Liver (tissue), 9 donors: Measurements from ENCODE around the gene SSX4B. TPM values are rescaled to one million over a fixed set of nuclear protein-coding genes. Genes with fewer than 3 reads are reported as not detected.

ENCODE experiments used
- DNase-seq: peaks from one replicate; pipeline ENCODE4 v3.0.0-alpha.2; 2017; ENCODE audit warnings: low spot score
- H3K27ac ChIP-seq, 2 donors: one replicate each; pipeline ENCODE4 v1.7.0; 2013; ENCODE audit warnings: inconsistent platforms in 2 of 2, low read length in 2 of 2, control low read depth in 1 of 2, low read depth in 1 of 2, mild to moderate bottlenecking in 1 of 2
- H3K27me3 ChIP-seq, 4 donors: one replicate each; pipeline versions ENCODE4 v1.6.1 to v1.7.0; 2013; ENCODE audit warnings: low read length in 3 of 4, inconsistent platforms in 1 of 4, mild to moderate bottlenecking in 1 of 4, moderate library complexity in 1 of 4; ENCODE audit not compliant: control insufficient read depth in 4 of 4, insufficient read depth in 4 of 4
- H3K36me3 ChIP-seq, 4 donors: one replicate each; pipeline versions ENCODE4 v1.6.1 to v1.7.0; 2013; ENCODE audit warnings: low read length in 3 of 4, mild to moderate bottlenecking in 3 of 4, low read depth in 1 of 4, moderate library complexity in 1 of 4; ENCODE audit not compliant: control insufficient read depth in 4 of 4, insufficient read depth in 3 of 4
- H3K4me1 ChIP-seq, 4 donors: one replicate each; pipeline versions ENCODE4 v1.6.1 to v1.7.0; 2013; ENCODE audit warnings: low read length in 3 of 4, mild to moderate bottlenecking in 3 of 4, moderate library complexity in 1 of 4; ENCODE audit not compliant: control insufficient read depth in 4 of 4, insufficient read depth in 4 of 4
- H3K4me3 ChIP-seq, 3 donors: one replicate each; pipeline versions ENCODE4 v1.6.1 to v1.7.0; 2013; ENCODE audit warnings: low read length in 3 of 3, control low read depth in 1 of 3, low read depth in 1 of 3, mild to moderate bottlenecking in 1 of 3
- H3K9ac ChIP-seq, 2 donors: one replicate each; pipeline ENCODE4 v1.7.0; 2013; ENCODE audit warnings: low read length in 2 of 2, mild to moderate bottlenecking in 2 of 2, moderate library complexity in 2 of 2, control low read depth in 1 of 2, low read depth in 1 of 2
- H3K9me3 ChIP-seq, 4 donors: one replicate each; pipeline versions ENCODE4 v1.6.1 to v1.7.0; 2013; ENCODE audit warnings: low read length in 3 of 4; ENCODE audit not compliant: control insufficient read depth in 4 of 4
- ATF3 ChIP-seq: IDR thresholded peaks from 2 replicates; pipeline ENCODE4 v1.6.1; 2016; ENCODE audit warnings: antibody characterized with exemption
- CTCF ChIP-seq: fragments of 150-350 bp; IDR thresholded peaks from 2 replicates; pipeline ENCODE4 v1.5.1; 2017; ENCODE audit warnings: improper control_type of control experiment, low read depth, low read length; ENCODE audit not compliant: missing input control
- EGR1 ChIP-seq, 2 donors: IDR thresholded peaks; 2 replicates each; pipeline ENCODE4 v1.6.1; 2016 to 2018; ENCODE audit warnings: antibody characterized with exemption in 2 of 2, low read depth in 2 of 2
- FOXA2 ChIP-seq: IDR thresholded peaks from 2 replicates; pipeline ENCODE4 v1.6.1; 2016; ENCODE audit warnings: antibody characterized with exemption
- GABPA ChIP-seq, 2 donors: IDR thresholded peaks in 1 of 2; conservative IDR thresholded peaks in 1 of 2; 2 replicates each; pipeline ENCODE4 v1.6.1; 2016; ENCODE audit warnings: antibody characterized with exemption in 2 of 2, mild to moderate bottlenecking in 1 of 2, moderate library complexity in 1 of 2
- HNF4G ChIP-seq: IDR thresholded peaks from 2 replicates; pipeline ENCODE4 v1.6.1; 2016; ENCODE audit warnings: antibody characterized with exemption
- JUND ChIP-seq, 2 donors: IDR thresholded peaks; 2 replicates each; pipeline ENCODE4 v1.6.1; 2016; ENCODE audit warnings: antibody characterized with exemption in 2 of 2
- NR2F2 ChIP-seq: IDR thresholded peaks from 2 replicates; pipeline ENCODE4 v1.6.1; 2016; ENCODE audit warnings: antibody characterized with exemption
- REST ChIP-seq: IDR thresholded peaks from 2 replicates; pipeline ENCODE4 v1.6.1; 2016; ENCODE audit warnings: antibody characterized with exemption, mild to moderate bottlenecking
- SP1 ChIP-seq: IDR thresholded peaks from 2 replicates; pipeline ENCODE4 v1.6.1; 2018; ENCODE audit warnings: antibody characterized with exemption, mild to moderate bottlenecking
- TAF1 ChIP-seq: conservative IDR thresholded peaks from 2 replicates; pipeline ENCODE4 v1.6.1; 2016; ENCODE audit warnings: antibody characterized with exemption, mild to moderate bottlenecking
- YY1 ChIP-seq: IDR thresholded peaks from 2 replicates; pipeline ENCODE4 v1.6.1; 2016; ENCODE audit warnings: antibody characterized with exemption, mild to moderate bottlenecking
- ZBTB33 ChIP-seq: IDR thresholded peaks from 2 replicates; pipeline ENCODE4 v1.6.1; 2016; ENCODE audit warnings: antibody characterized with exemption
- WGBS: extraction: QIAGEN DNeasy Blood & Tissue Kit; methylation state at CpG from one replicate; pipeline ENCODE4 v1.1.7; 2013; 5-methylcytosine and 5-hydroxymethylcytosine counted together
- polyA plus RNA-seq, 2 donors: library from polyadenylated mRNA; stranded (reverse) in 1 of 2; unstranded in 1 of 2; fragments of 200-250 nt in 1 of 2; fragments of >200 nt in 1 of 2; fragmentation: Nextera tagmentation in 1 of 2; extraction: Ambion mirVana in 1 of 2; gene quantifications; one replicate each; pipeline versions ENCODE4 v1.2.1 to v1.2.3, GENCODE V29; 2013 to 2015
- total RNA-seq, 2 donors: library from RNA; depleted of rRNA; stranded (reverse); fragments of >200 nt; gene quantifications; one replicate each; pipeline ENCODE4 v1.2.3, GENCODE V29; 2014
- donor health status: healthy.
- donor health status: healthy.
- donor health status: healthy.
- donor health status: healthy.
- donor health status: healthy.

The SSX4B gene
- total and polyA plus RNA-seq, 4 donors = not detected

GRCh38 chrX:48459483-48459882, 47.7 kb upstream of the SSX4B start:
- H3K4me1 ChIP-seq = no peaks in the 10 kb centered on the region
- 95% methylated on average over 6 of the region's 6 CpGs for WGBS
- no peaks in the 10 kb centered on the region for H3K36me3 ChIP-seq
- no peak overlapping the region for H3K4me3 ChIP-seq
- H3K27ac ChIP-seq = no peak overlapping the region
- H3K9ac ChIP-seq = no peak overlapping the region
- TF ChIP-seq CTCF = no peak
- no peak for TF ChIP-seq TAF1
- TF ChIP-seq JUND (IDR thresholded peaks at IDR 0.05) = no peak
- TF ChIP-seq HNF4G = no peak
- no peak for TF ChIP-seq REST
- no peak for TF ChIP-seq GABPA (IDR thresholded peaks at IDR 0.05 in 1 of 2, conservative IDR thresholded peaks at IDR 0.05 in 1 of 2)
- no peak for TF ChIP-seq ATF3
- TF ChIP-seq SP1 = no peak
- TF ChIP-seq NR2F2 = no peak
- TF ChIP-seq EGR1 (IDR thresholded peaks at IDR 0.05; ENCODE audit: low read depth in 2 of 2) = no peak
- no peak for TF ChIP-seq YY1
- no peak for TF ChIP-seq FOXA2
- DNase-seq = no peak
- no peaks in the 10 kb centered on the region for H3K9me3 ChIP-seq
- H3K27me3 ChIP-seq = no peaks in the 10 kb centered on the region

GRCh38 chrX:48458711-48459110, 47.0 kb upstream of the SSX4B start:
- Histone ChIP-seq H3K27ac (no peak overlapping the region), H3K9me3 (no peaks in the 10 kb centered on the region), H3K9ac (no peak overlapping the region), H3K36me3 (no peaks in the 10 kb centered on the region), H3K27me3 (no peaks in the 10 kb centered on the region), H3K4me1 (no peaks in the 10 kb centered on the region), H3K4me3 (no peak overlapping the region)
- no peak for DNase-seq
- 56% methylated on average over 6 of the region's 6 CpGs for WGBS
- no peak for TF ChIP-seq HNF4G
- TF ChIP-seq ZBTB33 = no peak
- TF ChIP-seq TAF1 = no peak
- no peak for TF ChIP-seq EGR1 (IDR thresholded peaks at IDR 0.05; ENCODE audit: low read depth in 2 of 2)
- no peak for TF ChIP-seq FOXA2
